Smooth muscle cell of bladder (primary cell): Measurements from ENCODE around the gene IL18RAP. TPM values are rescaled to one million over a fixed set of nuclear protein-coding genes. Genes with fewer than 3 reads are reported as not detected.

Source experiments
- total RNA-seq: library from RNA; depleted of rRNA; stranded (reverse); fragments of >200 nt; gene quantifications from 2 replicates; pipeline ENCODE4 v1.2.3, GENCODE V29; 2014

Gene IL18RAP
- total RNA-seq, result not detected in 2 replicates

GRCh38 chr2:102422910-102423309, at the start of gene IL18RAP:
IL18RAP (plus strand) TSS chr2:102423160; CDS start chr2:102423278, 118 bp downstream.

GRCh38 chr2:102473020-102473419, 50.1 kb downstream of the IL18RAP start, which contains the start of gene SLC9A4:
SLC9A4 (plus strand) TSS chr2:102473226; CDS start chr2:102473760, 534 bp downstream.

Other genes starting within 250 kb of the IL18RAP start
- 0.85 and 1.5 TPM in 2 replicates for gene IL1RL2, start 236.1 kb upstream of the IL18RAP start, total RNA-seq
- gene IL1RL1, start 111.6 kb upstream of the IL18RAP start, total RNA-seq, result 0.14 and 0.18 TPM in 2 replicates
- gene IL18R1, start 67.4 kb upstream of the IL18RAP start, total RNA-seq, result 0.85 and 1.5 TPM in 2 replicates
- under 0.01 TPM in 1 of 2 replicates, not detected in the other for gene SLC9A4, start 50.1 kb downstream of the IL18RAP start, total RNA-seq
- not detected in 2 replicates for gene SLC9A2, start 196.4 kb downstream of the IL18RAP start, total RNA-seq